HG02973 (cell line): ENCODE results near the gene MITF.

Experiments
- ATAC-seq: cut with Tn5 transposase; IDR thresholded peaks from one replicate; pipeline ENCODE4 v1.9.1; 2021; ENCODE audit warnings: moderate library complexity; ENCODE audit not compliant: unreplicated experiment

MITF gene

DNA sequence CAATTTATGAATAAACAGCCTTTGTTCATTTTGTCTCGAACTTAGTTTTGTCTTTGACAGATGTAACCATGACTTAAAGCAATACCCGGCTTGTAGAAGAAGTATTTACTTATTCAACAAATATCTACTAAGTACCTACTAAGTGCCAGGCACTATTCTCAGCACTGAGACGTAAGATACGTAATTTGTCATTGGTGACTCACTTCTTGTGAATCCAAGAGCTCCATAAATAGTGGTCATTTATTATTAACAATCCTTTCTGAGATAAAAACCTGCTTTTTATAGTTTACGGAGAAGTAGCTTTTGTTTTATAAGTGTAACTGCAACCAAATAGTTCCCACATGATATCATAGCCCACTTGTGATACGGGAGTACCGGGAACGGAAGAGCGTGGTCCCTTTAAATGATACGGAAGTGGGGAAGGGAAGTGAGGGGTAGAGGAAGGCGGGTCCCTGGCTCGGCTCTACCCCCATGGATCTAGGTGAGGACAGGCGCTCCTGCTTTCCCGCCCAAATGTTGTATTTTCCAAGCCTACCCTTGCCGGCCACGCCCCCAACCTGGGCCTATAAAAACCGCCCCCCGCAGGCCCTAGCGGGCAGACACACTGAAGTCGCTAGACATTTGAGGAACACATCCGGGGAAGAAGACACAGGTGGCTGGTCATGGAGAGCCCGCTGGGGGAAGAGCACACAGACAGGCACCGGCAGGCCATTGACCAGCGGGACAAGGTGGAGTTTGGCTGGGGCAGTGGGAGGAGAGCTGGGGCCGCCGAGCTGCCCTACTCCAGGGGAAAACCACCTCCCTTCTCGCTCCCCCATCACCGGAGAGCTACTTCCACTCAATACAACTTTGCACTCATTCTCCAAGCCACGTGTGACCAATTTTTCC, 260.1 kb downstream of the MITF start, which contains the start of gene SAMMSON:
Gene SAMMSON (plus strand): TSS at position 594 of the 888 bp plus-strand sequence.
- ATAC-seq, result no peak

DNA sequence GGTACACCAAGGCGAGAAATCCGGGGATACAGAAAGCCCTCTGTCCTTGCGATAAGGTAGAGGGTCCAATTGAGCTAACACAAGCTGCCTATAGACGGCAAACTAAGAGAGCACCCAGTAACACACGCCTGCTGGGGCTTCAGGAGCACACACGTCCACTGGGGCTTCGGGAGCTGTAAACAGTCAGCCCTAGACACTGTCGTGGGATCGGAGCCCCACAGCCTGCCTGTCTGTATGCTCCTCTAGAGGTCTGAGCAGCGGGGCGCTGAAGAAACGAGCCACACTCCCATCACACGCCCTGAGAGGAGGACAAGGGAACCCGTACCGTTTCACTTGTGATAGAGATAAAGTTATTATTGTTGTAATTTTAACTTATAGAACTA, 260.8 kb downstream of the MITF start:
- no peak for ATAC-seq

DNA sequence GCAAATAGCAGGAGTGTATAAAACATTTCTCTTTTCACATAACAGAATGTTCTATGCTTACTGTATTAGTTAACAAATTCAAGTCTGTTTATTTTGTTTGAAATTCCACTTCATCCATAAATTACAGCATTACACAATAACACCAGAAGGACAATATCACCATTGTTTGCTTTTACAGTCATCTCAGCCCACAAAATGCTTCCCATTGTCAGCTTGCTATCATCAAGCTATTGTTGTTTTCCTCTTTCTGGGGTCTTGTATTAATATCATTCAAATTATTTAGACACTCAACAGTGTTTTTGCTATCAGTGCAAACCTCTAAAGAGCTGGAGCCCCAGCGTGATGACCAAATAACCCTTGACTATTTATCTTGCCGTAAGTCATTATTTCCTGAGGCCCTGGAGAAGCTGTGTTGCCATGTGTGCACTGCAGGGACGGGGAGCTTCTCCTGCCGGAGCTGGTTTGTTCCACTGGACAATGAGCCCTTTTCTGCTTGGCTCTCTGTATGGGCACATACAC, 261.4 kb downstream of the MITF start:
- ATAC-seq, result no peak

DNA sequence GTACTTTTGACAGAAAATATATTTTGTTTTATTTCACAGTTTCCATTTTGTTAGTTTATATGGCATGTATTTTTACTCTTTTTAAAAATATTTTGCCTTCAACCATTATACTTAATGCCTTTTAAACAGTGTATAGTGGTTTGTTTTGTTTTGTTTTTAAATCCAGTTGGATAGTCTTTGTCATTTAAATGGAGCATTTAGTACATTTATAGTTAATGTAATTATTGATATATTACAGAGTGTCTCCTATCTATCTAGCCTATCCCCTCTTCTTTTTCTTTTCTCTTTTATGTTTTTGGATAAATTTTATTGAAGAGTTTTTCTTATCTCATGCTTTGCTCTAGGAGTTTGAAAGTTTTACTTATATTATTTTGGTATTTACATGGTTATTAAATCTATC, 263.9 kb downstream of the MITF start:
- no peak for ATAC-seq

DNA sequence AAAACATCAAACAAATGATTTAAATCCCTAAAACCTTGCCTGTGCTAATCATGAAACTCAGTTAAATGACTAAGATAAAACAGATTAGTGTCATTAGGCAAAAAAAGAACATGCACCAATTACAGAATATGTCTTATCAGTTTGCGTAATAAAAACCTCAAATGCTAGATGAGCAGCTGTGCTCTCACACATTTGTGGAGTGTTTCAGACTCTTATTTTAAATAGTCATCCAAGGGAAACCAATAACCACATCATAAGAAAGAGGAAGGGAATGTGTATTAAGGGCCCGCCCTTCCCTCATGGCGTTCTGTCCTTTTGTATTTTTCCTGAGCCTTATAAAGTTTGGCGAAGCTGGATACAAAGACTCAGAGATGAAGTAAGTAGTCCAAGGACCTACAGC, 266.8 kb downstream of the MITF start:
- ATAC-seq, result no peak

DNA sequence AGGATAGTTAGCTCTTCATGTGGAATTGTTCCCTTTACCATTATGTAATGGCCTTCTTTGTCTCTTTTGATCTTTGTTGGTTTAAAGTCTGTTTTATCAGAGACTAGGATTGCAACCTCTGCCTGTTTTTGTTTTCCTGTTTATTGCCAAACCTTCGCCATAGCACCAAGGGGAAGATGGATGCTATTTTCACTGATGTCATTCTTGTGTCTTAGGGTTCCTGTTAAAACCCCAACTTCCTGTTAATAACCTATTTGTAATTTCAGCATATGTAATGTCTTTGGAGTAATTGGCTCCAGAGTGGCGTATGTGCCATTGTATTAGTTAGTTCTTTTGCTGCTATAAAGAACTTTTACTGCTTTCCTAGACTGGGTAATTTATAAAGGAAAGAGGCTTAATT, 271.1 kb downstream of the MITF start:
- no peak for ATAC-seq

DNA sequence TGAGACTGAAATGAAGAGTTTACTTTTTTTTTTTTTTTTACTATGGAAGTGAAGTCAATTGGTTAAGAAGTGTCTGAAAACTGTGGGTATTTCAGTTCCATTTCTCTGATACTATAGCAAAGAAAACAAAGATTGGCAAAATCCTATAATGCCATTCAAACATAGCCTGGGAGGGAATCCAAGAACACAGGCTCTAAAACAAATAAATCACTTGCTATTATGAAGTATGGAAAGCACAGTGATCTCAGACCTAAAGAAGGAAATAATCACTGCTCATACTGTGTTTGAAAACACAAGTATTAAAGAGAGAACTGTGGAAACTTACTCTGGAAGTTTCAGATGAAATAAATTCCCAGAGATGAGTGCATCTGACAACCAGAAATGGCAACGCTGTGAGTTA, 272.3 kb downstream of the MITF start:
- no peak for ATAC-seq
